RCC 7860 (cell line): ENCODE measurements around the gene ZCRB1.
"Not testable (repeated sequence)": the region's sequence is repeated elsewhere in the genome, so short reads cannot be mapped to it uniquely, and the experiment has no call there.

ENCODE experiments used
- DNase-seq: peaks from one replicate; pipeline ENCODE4 v3.0.0-alpha.2; 2015; ENCODE audit warnings: low spot score
- FAIRE-seq: peaks from 2 replicates; lab custom pipeline; 2012; peaks lifted over from hg19 to GRCh38; lab: Jason Lieb, UNC

ZCRB1 gene

DNA sequence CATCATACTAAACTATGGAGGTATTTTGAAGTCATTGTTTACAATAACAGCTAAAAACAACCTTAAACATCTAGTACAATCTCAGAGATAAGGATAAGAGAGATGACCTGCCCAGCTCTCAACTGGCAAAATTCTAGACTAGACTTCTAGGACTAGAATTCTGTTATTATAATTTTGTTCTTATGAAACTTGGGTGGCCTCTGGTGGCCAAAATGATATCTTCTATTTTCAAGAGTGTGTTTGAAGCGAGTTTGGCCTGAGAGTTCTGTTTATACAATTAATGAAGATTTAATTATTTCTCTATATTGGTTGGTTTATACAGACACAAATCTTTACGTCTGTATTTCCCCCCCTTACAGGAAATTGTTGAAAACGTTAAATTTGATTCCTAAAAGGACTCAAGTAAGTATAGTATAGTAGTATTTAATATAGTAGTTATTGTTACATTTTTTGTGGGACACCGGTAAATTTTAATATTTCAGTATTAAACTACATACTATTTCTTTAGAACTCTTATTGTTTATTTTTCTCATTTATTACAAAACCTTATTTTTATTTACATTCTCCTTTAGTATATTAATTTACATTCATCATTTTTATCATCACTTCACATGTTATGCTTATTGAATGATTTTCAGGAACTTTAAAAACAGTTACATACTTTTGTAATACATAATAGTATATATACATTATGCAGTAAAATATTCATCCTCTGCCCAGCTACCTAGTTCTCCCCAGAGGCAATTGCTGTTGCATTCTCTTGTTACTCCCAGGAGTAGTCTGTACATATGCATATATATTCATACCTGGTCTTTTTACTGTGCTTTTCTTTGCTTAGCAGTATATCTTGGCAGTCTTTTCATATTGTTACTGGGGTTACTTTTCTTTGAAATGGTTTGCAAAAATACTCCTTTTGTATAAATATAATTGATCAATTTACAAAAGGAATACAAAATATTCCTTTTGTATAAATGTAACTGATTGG lies 6.7 kb upstream of the ZCRB1 start:
- FAIRE-seq (peak; percentile 69), DNase-seq (peak; percentile 16)

DNA sequence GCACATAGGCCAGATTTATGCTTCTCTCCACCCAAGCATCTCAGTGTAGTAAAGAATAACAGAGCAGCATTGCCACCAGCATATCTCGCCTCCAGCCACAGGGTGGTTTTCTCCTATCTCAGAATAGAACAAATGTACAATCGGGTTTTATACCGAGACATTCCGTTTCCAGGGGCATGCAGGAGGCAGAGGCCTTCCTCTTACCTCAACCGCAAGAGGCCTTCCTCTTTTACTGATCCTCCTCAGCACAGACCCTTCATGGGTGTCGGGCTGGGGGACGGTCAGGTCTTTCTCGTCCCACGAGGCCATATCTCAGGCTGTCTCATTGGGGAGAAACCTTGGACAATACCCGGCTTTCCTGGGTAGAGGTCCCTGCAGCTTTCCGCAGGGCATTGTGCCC lies 4.2 kb upstream of the ZCRB1 start:
- FAIRE-seq, DNase-seq: not testable (repeated sequence)

DNA sequence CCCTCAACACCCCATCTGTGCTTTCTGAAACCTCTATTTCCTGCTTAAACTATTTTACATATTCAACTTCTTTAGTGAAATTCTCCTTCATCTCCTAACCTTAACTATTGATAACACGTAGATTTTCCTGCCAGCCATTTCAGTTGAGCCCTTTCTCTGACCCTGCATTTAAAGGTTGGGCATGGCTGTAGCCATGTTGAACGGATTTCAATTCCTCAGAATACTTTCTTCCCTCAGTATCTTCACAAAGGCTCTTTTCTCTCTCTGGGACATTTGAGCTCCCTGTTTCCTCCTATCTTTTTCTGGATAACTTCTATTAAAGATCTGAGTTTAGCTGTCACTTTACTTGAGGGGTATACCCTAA lies 1.3 kb upstream of the ZCRB1 start:
- FAIRE-seq (no peak), DNase-seq (no peak)

DNA sequence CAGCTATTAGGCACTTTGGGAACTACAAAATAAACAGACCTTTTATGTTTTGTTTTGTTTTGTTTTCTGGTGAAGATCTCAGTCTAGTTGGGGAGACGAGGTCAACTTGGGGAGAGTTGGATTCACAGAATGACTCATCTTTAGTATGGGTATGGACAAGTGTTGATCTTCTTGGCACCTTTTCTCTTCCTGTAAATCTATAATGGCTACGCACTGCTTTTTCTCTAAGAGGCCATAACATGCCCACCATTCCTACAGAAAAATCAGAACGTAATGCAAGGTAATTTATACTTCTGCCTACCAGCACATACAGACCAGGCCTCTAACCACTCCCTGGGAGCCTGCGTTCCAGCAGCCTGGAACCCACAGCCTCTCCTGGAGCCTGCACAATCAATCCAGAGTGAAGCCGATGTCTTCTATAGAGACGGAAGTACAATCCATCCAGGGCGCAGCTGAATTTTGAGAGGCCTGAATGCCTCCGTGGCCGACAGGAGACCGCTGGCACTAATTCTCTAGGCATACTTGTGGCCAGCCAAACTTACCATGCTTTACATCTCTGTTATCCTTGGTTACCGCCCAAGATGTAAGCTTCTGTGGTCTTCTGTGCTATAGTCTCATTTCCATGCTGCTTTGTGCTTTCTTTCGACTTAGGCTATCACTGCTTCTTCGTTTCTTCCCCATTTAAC lies 790 bp upstream of the ZCRB1 start:
- DNase-seq: no peak
- FAIRE-seq: no peak

DNA sequence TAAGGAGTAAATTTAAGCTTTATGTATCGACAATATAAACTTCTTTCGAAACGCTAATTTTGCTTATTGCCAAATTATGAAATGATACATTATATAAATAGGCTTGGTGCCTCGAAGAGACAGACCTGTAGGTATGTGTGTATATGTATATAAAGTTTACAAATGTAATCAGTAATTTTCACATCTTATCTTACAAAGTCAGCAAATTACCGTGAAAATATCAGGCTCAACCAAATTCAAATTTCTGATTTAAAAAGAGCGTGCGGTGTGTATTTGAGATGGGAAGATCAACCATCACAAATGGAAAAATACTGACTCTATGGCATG lies 605 bp downstream of the ZCRB1 start:
- FAIRE-seq (no peak), DNase-seq (no peak)

DNA sequence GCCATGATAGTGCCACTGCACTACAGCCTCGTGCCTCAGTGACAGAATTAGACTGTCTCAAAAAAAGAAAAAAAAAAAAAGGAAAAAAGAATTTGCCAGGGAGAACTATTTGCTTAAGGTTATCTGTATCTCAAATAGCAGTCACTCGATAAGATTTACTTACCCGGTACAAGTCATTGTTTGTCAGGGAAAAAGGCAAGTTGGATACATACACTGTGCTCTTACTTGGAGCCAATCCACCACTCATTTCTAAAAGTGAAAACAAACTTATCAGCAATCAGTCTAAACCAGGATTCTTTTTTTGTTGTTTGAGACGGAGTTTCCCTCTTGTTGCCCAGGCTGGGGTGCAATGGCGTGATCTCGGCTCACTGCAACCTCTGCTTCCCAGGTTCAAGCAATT lies 2.0 kb downstream of the ZCRB1 start:
- DNase-seq: no peak
- FAIRE-seq: no peak

DNA sequence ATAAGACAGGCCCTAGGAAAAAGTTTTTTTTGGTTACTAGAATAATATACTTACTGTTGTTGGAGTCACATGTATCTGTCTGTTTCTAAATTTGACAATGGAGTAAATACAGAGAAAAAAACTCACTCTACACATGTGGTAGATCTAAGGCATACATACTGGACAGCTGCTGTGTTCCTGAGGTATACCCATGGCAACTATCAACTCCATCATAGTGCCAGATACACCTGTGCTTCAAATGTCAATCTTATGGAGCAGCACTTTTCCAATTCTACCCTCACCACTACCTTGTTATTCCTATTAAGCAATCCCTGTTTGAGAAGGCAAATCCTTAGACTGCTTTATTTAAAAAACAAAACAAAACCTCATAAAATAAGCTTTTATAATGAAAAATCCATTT lies 3.3 kb downstream of the ZCRB1 start:
- no peak for DNase-seq
- FAIRE-seq: no peak

DNA sequence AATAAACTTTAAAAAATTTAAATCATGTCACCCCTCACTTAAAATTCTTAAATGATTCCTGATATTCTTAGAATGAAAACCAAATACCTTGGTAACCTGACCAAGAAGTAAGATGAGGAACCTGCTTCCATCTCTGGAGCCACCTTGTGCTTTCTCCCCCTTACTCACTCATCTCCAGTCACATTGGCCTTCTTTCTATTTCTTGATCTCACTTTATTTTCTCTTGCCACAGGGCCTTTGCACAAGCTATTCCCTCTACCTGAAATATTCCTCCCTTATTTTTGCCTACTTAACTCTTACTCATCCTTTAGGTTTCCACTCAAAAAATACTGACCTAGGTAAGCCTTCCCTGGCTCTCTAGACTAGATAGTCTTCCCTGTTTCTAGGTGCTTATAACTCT lies 5.1 kb downstream of the ZCRB1 start:
- FAIRE-seq: no peak
- no peak for DNase-seq

DNA sequence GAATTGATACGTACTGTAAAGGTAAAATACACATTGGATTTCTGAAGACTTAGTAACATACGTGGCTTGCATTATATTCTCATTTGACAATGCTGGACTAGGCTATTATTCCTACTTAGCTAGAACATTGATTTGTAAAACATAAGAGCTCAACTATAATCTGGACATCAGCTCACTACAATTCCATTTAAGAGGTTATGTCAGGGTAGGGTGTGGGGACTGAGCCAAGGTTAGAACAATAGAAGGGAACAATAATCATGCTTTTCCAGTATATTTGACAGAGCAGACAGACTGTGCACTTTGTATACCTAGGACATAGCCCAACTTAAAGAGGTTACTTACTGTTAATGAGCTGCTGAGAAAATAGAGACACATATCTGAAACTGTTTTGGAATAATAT lies 10.8 kb downstream of the ZCRB1 start:
- FAIRE-seq: no peak

DNA sequence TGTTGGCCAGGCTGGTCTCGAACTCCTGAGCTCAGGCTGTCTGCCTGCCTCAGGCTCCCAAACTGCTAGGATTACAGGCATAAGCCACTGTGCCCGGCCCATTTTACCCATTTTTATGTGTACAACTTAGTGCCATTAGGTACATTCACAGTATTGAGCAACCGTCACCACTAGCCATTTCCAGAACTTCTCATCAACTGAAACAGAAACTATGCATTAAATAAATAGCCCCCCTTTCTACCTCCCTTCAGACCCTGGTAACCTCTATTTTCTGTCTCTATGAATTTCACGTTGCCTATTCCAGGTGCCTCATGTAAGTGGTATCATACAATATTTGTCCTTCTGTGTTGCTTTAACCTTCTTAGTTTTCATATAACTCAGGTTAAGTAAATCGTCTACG lies 15.9 kb downstream of the ZCRB1 start:
- FAIRE-seq (no peak), DNase-seq (no peak)

More for the DNA sequence above, 10.8 kb downstream of the ZCRB1 start:
- no peak for DNase-seq

DNA sequence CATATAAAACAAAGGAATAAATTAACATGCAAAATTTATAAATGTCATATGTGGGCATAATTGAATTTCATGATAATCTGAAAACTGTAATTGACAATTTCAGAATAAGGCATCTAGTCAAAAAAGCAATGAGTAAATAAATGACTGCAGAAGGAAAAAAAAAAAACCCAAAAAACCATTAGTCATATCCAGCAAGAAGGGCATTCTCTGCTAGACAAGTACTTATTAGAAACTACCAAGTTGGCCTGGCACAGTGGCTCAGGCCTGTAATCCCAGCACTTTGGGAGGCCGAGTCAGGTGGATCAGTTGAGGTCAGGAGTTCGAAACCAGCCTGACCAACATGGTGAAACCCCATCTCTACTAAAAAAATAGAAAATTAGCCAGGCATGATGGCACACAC lies 17.5 kb downstream of the ZCRB1 start:
- no peak for DNase-seq
- FAIRE-seq: no peak

DNA sequence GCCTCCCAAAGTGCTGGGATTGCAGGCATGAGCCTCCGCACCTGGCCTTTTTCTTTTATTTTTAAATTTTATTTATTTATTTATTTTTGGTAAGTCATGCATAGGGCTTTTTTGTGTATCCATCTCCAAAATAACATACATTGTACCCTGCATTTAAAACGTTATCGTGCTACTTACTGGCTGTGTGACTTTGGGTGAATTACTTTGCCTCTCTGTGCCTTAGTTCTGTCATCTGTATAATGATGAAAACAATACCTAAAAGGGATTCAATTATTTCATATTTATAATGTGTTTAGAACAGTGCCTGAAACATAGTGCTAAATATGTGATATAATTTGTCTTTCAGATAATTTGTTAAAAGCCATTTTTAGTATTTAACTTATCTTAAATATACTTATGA lies 19.6 kb downstream of the ZCRB1 start:
- FAIRE-seq (no peak), DNase-seq (no peak)

DNA sequence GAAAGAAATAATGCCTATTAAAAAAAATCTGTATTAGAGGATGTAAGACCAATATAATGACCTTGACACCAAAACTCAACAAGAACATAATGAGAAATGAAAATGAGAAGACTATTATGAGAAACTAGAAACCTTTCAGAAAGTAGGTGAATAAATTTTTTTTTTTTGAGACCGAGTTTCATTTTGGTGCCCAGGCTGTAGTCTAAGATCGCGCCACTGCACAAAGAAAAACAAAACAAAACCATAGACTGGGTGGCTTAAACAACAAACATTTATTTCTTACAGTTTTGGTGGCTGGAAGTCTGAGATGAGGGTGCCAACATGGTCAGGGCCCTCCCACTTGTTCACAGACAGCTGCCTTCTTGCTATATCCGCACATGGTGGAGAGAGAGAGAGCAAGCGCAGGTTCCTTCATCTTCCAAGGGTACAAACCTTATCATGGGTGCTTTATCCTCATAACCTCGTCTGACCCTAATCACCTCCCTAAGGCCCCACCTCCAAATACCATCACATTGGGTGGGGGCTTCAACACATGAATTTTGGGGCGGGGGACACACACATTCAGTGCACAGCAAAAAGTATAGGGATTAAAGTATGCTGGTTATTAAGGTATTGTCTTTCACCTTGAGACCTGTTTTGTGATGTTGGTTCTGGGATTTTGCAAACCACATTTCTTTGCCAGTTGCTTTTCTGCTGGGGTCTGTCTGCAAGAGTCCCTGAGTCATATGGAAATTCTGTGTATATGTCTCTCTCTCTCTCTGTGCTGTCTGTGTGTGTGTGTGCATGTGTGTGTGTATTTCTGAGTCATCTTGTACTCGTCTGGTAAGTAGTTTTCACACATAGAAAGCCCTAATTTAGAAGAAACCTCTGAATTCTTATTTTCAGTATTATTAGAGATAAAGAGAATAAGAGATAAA lies 26.2 kb downstream of the ZCRB1 start:
- no peak for FAIRE-seq

DNA sequence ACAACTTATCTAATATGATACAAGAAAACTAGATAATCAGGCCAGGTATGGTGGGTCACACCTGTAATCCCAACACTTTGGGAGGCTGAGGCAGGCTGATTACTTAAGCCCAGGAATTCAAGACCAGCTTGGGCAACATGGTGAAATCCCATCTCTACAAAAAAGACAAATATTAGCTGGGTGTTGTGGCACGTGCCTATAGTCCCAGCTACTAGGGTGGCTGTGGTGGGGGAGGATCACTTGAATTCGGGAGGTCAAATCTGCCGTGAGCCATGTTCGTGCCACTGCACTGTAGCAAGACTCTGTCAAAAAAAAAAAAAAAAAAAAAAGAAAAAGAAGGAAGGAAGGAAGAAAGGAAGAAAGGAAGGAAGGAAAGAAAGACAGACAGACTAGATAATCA lies 27.0 kb downstream of the ZCRB1 start:
- no peak for FAIRE-seq

More for the DNA sequence above, 26.2 kb downstream of the ZCRB1 start:
- DNase-seq: peak; percentile 18

DNA sequence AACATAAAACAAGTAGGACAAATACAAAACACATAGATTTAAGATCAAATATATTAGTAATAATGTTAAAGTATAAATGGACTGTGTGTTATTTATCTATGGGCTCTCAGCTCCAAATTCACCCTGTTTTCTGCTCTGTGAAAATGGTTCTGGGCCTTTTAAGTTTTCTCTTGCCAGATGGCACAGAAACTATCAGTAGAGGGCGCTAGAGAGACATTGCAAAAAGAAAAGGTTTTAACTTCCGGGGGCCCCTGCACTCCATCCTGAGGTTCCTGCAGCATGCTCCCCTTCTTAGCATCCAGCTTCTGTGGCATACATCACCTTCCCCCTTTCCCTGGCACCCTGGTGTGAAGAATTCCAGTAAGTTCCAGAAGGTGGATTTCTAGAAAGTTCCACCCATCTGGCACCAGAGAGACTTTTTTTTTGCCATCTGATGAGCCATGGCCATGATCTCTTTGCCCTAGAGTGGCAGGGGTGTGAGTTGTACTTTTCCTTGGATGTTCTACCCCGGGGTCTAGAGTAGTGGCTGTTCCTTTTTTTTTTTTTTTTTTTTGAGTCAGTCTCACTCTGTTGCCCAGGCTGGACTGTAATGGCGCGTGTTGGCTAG lies 29.3 kb downstream of the ZCRB1 start:
- DNase-seq (no peak), FAIRE-seq (no peak)

More for the DNA sequence above, 27.0 kb downstream of the ZCRB1 start:
- no peak for DNase-seq

DNA sequence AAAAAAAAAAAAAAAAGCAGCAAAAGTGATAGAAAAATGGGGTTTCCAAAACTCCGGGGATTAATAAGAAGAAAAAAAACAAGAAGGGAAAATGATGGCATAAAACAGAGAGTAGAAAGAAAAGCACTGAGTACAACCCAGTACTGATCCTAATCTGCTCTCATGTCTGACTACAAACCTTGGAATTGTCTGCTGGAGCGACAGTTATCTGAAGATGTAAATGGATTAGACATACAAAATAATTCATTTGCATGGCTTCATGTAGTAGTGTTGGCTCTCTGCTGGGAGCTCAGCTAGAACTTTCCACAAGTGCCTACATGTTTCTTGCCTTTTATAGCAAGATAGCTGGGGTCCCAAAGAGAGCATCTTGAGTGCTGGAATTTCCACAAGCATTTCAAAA lies 34.2 kb downstream of the ZCRB1 start:
- DNase-seq (no peak), FAIRE-seq (no peak)

DNA sequence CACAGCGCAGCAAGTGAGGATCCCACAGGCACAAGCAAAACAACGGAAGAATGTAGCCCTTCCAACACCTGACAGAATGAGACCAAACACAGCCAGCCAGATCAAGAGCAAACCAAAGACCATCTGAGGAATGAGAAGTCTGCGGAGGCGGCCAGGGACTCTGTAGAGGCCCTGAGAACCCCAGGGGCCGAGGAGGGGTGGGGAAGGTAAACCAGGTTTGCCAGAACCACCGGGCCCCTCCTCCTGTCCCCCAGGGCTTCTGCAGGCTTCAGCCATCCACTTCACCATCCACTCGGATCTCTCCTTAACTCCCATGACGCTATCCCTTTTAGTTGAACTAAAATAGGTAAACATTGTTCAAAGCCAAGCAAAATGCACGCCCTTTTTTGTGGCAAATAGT lies 37.4 kb downstream of the ZCRB1 start:
- FAIRE-seq (no peak), DNase-seq (no peak)

DNA sequence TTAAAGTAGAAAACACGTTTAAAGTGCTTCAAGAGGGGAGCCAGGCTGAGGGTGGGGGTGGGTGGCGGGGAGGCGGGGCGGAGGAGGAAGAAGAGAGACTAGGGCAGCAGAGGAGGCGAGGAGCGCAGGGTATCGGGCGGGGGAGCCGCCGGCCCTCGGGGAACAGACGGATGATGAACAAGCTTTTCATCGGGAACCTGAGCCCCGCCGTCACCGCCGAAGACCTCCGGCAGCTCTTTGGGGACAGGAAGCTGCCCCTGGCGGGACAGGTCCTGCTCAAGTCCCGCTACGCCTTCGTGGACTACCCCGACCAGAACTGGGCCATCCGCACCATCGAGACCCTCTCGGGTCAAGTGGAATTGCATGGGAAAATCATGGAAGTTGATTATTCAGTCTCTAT lies 39.2 kb downstream of the ZCRB1 start:
- no peak for FAIRE-seq

DNA sequence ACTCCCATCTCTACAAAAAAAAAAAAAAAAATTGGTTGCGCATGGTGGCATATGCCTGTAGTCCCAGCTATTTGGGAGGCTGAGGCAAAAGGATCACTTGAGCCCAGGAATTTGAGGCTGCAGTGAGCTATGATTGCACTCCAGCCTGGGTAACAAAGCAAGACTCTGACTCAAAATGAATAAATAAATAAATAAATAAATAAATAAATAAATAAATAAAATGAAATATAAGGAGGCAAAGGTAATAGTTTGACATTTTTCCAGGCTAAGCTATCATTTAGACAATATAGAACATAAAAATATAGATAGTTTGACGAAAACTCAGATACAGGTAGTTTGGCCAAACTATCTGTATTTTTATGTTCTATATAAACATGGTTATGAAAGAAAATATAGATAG lies 40.5 kb downstream of the ZCRB1 start:
- no peak for FAIRE-seq
- no peak for DNase-seq

More for the DNA sequence above, 39.2 kb downstream of the ZCRB1 start:
- no peak for DNase-seq

DNA sequence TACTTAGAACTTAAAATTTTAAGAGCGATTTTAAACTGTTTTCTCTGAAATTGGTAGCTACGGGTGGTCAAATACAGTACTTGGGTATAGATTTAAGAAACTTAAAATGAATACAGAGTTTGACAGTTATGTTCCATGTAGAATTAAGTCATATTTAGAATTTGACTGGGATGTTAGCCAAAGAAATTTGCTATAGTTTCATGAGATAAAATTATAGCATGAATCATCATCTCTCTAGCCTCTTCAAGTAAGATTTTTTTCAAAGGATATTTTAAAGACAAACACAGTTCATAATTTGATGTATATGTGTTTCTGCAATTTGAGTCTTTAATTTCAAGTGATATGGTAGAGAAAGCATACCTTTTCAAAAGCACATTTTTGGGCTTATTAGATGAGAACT lies 41.0 kb downstream of the ZCRB1 start:
- no peak for FAIRE-seq
- no peak for DNase-seq

DNA sequence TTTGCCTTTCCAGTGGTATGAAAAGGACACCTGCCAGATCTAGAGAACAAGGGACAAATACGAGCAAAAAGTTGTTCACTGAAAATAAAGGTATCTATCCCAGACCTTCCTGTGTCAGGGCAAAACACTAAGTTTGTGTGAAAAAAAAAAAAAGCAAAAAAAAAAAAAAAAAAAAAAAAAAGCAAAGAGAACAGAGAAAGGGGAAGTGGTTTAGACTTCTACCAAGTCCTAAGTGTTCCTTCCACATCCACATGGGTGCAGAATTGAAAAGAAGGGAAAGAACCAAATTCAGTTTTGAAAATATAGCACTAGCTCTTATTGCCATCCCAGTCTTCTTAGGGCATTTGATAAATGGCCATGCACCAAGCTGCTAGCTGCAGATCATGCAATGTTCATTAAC lies 41.7 kb downstream of the ZCRB1 start:
- FAIRE-seq (no peak), DNase-seq (no peak)
